ENCODE data around the gene SDR42E1.

The SDR42E1 gene

GRCh38 chr16:82011199-82011641 lies at the start of gene SDR42E1:
SDR42E1 (minus strand) TSS chr16:82011470; CDS start chr16:82000858, 10,612 bp downstream.
- DNase-seq, result no peak

GRCh38 chr16:82059983-82060421 lies 48.7 kb upstream of the SDR42E1 start:
- DNase-seq, result no peak

- no peak for DNase-seq
These were observed 48.1 kb upstream of the SDR42E1 start for GRCh38 chr16:82059161-82059982.

DNA sequence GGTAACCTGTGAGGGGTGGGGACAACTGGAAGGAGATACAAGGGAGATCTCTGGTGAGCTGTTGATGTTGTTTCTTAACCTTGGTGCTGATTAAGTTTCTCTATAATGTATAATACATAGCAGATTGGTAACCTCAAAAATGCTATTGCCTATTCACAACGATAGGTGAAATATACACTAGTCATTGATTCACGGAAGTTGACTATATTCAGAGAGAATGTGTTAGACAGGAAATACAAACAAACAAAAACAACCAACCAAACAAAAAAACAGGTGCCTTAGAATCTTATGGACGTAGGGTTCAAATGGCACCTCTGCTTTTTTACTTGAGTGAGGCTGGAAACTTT lies 45.3 kb upstream of the SDR42E1 start:
- no peak for DNase-seq

- no peak for DNase-seq
These were observed 44.7 kb upstream of the SDR42E1 start for GRCh38 chr16:82055728-82056549.

GRCh38 chr16:82055117-82055516 lies 43.8 kb upstream of the SDR42E1 start:
- DNase-seq, result no peak

GRCh38 chr16:82051656-82052055 lies 40.4 kb upstream of the SDR42E1 start:
- DNase-seq, result no peak

- DNase-seq, result no peak
These were observed 39.7 kb upstream of the SDR42E1 start for GRCh38 chr16:82050909-82051357.

DNA sequence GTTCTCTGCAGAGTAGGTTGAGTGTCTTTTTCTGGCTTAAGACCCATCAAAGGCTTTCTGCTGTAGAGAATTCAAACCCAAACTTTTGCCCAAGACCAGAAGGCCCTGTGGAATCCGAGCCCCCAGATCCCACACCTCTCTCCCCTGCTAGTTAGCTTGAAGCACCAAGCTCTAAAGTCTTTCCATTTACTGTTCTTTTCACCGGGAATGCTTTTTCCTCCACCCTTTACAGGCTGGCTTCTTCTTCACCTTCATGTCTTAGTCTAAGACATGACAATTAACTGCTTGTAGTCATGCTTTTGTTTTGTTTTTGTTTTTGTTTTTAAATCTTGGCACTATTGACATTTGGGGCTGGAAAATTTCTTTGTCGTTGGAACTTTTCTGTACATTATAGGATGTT lies 39.2 kb upstream of the SDR42E1 start:
- DNase-seq, result no peak

DNA sequence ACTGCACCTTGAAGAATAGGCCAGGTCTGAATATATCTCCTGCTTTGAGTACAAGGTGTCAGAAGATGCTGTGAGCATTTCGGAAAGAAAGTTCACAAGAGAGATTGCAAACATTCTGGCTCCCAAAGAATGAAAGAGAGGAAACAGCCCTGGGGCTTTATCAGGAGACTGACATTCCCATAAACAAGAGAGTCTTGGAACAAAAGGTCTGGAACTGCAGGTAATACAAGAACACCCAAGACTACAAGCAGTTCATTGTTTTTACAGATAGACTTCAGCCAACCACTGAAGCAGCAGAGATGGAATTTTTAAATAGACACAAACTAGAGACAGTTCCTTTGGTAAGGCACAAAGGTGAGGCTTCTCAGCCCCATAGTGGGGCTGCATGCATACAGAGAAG lies 38.2 kb upstream of the SDR42E1 start:
- no peak for DNase-seq

GRCh38 chr16:82047787-82048186 lies 36.5 kb upstream of the SDR42E1 start:
- no peak for DNase-seq

DNA sequence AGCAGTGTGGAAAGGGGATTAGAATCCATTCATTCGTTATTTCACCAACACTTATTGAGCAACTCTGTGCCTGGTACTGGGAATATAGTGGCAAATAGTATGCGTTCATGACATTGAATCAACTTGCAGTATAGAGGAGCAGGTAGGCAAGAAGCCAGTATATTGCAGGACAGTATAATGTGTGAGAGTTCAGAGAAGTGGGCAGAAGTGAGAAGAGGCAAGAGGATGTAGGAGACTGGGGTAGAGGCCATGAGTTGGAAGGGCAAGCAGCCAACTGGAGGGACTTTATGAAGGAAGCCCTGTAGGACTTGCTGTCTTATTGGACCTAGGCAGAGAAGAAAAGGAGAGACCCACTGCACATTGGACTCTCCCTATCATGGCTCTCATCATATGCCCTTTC lies 36.1 kb upstream of the SDR42E1 start:
- DNase-seq, result no peak

DNA sequence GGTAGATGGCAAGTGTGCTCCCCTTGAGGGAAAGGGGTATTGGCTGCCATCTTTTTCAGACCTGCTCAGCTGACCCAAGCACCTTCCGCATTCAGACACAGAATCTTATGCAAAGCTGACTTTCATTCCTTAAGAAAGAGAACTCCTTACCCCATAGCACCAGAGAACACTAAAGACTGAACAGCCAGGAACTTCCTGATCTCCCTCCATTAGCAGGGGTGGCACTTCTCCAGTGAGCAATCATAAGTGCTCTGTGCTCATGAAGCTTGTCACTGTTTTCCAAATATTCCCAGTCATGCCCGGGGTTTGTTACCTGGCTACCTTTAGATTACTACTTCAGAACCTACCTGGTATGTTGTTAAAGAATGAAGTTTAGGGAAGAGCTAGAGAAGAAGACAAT lies 35.7 kb upstream of the SDR42E1 start:
- DNase-seq, result no peak

DNA sequence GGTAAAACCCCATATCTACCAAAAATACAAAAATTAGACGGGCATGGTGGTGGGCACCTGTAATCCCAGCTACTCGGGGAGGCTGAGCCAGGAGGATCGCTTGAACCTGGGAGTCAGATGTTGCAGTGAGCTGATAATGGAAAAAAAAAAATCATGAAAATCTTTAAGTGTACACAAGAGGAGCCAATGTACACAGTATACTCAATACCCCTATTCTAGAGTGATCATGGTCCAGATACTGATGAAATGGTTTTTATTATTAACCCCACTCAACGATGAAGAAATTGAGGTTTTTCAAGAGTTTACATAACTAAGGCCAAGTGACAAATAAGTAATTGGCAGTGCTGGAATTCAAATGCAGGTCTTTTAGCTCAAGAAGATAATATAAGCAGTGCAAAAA lies 35.3 kb upstream of the SDR42E1 start:
- no peak for DNase-seq

- DNase-seq, result no peak
These were observed 34.2 kb upstream of the SDR42E1 start for GRCh38 chr16:82045465-82045864.

- no peak for DNase-seq
These were observed 33.3 kb upstream of the SDR42E1 start for GRCh38 chr16:82044585-82044911.

DNA sequence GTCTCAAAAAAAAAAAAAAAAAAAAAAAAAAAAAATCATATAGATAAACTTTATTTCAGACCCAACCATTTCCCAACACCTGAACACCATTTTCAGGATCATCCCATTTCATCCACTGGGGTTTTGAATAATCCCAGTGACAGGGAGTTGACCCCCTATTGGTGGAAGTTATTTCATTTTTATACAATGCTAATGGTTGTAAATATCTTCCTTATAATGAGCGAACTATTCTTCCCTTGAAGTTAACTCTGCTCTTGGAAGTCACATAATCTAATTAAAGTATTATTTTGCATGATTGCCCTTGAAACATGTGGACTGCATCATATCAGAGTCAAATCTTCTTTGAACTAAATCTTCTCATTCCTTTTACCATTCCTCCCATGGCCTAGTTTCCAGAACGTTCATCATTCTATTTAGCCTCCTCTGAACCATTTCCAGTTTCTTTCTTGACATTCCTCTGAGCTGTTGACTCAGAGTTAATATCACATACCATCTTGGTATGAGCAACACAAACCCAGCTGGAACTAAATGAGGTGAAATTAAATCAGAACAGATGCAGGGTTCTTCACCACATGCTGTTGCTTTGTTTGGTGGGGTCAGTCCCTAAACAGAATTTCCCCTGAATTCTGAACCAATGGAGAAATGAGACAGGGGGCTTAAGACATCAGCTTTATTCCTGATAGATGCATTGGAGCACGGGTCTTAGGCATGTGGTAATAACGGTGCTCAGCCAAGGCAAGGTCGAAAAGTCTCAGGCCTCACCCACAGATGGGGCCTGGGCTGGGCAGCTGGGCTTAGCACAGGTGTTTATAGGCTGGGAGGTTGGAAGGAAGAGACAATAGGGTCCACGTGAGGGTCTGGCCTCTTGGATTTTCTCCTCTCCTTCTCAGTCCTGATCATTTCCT lies 32.7 kb upstream of the SDR42E1 start:
- DNase-seq, result no peak

DNA sequence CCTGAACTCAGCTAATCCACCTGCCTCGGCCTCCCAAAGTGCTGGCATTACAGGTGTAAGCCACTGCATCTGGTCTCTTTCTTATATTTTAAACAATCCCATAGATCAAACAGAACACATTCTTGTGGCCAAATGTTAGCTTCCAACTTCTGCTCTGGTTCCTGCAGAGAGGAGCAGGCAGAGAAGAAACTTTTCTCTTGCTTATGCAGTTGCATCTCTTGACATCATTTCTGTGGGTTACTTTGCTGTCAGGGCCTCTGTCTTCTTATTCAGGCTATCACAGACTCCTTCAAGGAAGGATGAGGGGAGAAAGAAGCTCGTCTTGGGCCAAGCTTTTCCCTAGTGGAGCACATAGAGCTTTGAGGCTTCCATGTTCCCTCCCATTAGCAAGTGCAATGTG lies 31.6 kb upstream of the SDR42E1 start:
- no peak for DNase-seq

GRCh38 chr16:82042144-82042543 lies 30.9 kb upstream of the SDR42E1 start:
- no peak for DNase-seq

- no peak for DNase-seq
These were observed 30.3 kb upstream of the SDR42E1 start for GRCh38 chr16:82041542-82041941.

DNA sequence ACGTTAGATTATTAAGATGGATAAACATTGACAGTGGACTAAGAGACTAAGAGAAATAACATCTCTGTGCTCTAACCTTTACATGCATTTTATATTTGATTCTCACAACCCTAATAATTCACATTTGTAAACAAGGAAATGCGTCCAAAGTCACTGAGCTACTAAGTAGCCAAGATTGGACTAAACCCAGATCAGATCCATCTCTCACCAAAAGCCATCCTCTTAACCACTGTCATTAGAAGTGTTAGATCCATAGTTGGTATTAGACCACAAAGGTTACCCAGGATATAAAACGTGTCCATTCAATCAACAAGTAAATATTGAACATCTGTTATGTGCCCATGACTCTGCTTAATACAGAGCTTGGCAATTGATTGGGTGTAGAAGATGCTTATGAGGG lies 29.0 kb upstream of the SDR42E1 start:
- no peak for DNase-seq

DNA sequence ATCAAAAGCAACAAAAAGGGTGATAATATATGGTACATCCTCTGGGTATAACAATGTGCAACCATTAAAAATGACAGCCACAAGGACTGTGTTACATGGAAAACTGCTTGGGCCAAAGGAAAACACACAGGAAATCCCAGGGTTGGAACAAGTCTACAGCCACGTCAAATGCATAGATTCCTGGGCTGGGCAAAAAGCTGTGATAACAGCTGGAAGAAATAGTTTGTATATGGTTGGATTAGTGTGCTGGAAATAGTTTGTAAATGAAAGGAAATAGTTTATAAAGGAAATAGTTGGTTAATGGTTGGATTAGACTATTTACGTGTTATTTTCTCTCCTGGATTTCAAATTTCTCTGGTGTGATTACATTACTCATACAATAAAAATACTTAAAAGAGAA lies 26.4 kb upstream of the SDR42E1 start:
- no peak for DNase-seq

DNA sequence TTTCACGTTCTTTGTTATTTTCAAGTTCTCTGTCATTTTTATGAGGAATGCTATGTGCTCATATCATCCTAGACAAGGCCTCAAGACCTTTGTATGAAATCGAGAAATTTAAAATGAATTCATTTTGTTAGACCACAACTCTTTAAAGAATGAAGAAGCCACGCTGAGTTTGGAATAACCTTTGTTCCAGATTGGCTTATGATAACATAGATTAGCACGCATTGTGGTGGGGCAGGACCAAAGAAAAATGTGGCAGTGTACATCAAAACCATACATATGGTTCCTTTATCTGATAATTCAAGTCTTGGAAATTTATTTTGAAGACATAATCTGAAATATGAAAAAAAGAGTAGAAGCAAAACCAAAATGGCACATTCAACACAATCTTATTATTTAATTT lies 26.0 kb upstream of the SDR42E1 start:
- no peak for DNase-seq
